Measurements from ENCODE around the gene TRIM41.

- TF ChIP-seq CTCF (IDR thresholded peaks at IDR 0.05; ENCODE audit: poor library complexity, severe bottlenecking) = peak; percentile 25
- TF ChIP-seq RAD21 (conservative IDR thresholded peaks at IDR 0.05) = no peak
- TF ChIP-seq TAF1 (IDR thresholded peaks at IDR 0.05; ENCODE audit: low read depth) = no peak
- no peak for TF ChIP-seq EP300 (conservative IDR thresholded peaks at IDR 0.05; ENCODE audit: poor library complexity, severe bottlenecking)
Observed at GRCh38 chr5:181188700-181189362, 34.2 kb upstream of the TRIM41 start.

All from neural cell (in vitro differentiated cells).